Upper lobe of left lung (tissue), 4 donors: Measurements from ENCODE around the gene QDPR.

Source experiments
- CTCF ChIP-seq, 6 experiments: fragments of 450-650 bp in 4 of 6; fragments of 200-600 bp in 2 of 6; sonication (generic) in 2 of 6; IDR thresholded peaks; one replicate each; pipeline ENCODE4 v1.5.1; 2016 to 2019; ENCODE audit warnings: antibody characterized with exemption in 6 of 6
- EP300 ChIP-seq, 4 donors: sonication (generic); formaldehyde crosslinking; IDR thresholded peaks; one replicate each; pipeline ENCODE4 v1.5.1; 2017; ENCODE audit warnings: antibody characterized with exemption in 4 of 4, control low read depth in 2 of 4
- POLR2A ChIP-seq, 4 donors: fragments of 450-650 bp; IDR thresholded peaks; one replicate each; pipeline ENCODE4 v1.5.1; 2016 to 2017; ENCODE audit warnings: antibody characterized with exemption in 4 of 4, mild to moderate bottlenecking in 2 of 4

- TF ChIP-seq CTCF (IDR thresholded peaks at IDR 0.05) (no peak), POLR2A (IDR thresholded peaks at IDR 0.05) (no peak), EP300 (IDR thresholded peaks at IDR 0.05) (no peak)
Observed at GRCh38 chr4:17515445-17516407, 3.8 kb upstream of the QDPR start.
